ENCODE data around the gene PIK3R6. TPM values are rescaled to one million over a fixed set of nuclear protein-coding genes. Genes with fewer than 3 reads are reported as not detected.
A peak's percentile ranks its signal among the peaks of the same experiment; 100 is the strongest.

Gene PIK3R6
- total and polyA plus RNA-seq, 8 donors = 1.6 to 4.3 (median 2.0) TPM

- peaks cover 0 to 41% of the 10 kb centered on the region in 2 donors for H3K4me1 ChIP-seq
- no peak for TF ChIP-seq CTCF (IDR thresholded peaks at IDR 0.05)
- DNase-seq (no peak), ATAC-seq (no peak)
- no peak overlapping the region for H3K4me3 ChIP-seq
- intact Hi-C loops (cut with DNase I) = no loop called here
- H3K27me3 ChIP-seq = peaks cover 0 to 61% of the 10 kb centered on the region in 2 donors
- no peaks in the 10 kb centered on the region for H3K9me3 ChIP-seq
- peaks cover 0 to 78% of the 10 kb centered on the region in 2 donors for H3K36me3 ChIP-seq
- peak overlapping the region in 1 of 2 donors; percentile 33 for H3K27ac ChIP-seq
Observed at GRCh38 chr17:8898126-8898525, 30.7 kb upstream of the PIK3R6 start.

GRCh38 chr17:8896641-8897635, 29.5 kb upstream of the PIK3R6 start:
- Histone ChIP-seq H3K4me3 (no peak overlapping the region), H3K4me1 (peaks cover 0 to 41% of the 10 kb centered on the region in 2 donors)

GRCh38 chr17:8896087-8896486, 28.6 kb upstream of the PIK3R6 start:
- DNase-seq (no peak), ATAC-seq (no peak)
- Histone ChIP-seq H3K4me3 (no peak overlapping the region), H3K36me3 (peaks cover 0 to 74% of the 10 kb centered on the region in 2 donors), H3K27me3 (peaks cover 0 to 51% of the 10 kb centered on the region in 2 donors), H3K9me3 (no peaks in the 10 kb centered on the region), H3K4me1 (peaks cover 0 to 41% of the 10 kb centered on the region in 2 donors), H3K27ac (no peak overlapping the region)
- intact Hi-C loops (cut with DNase I) = no loop called here
- TF ChIP-seq CTCF (IDR thresholded peaks at IDR 0.05) = no peak

More at GRCh38 chr17:8896641-8897635, 29.5 kb upstream of the PIK3R6 start:
- Histone ChIP-seq H3K27ac (no peak overlapping the region), H3K9me3 (no peaks in the 10 kb centered on the region), H3K27me3 (peaks cover 0 to 51% of the 10 kb centered on the region in 2 donors), H3K36me3 (peaks cover 0 to 76% of the 10 kb centered on the region in 2 donors)
- DNase-seq (no peak), ATAC-seq (no peak)
- intact Hi-C loops (cut with DNase I) = no loop called here
- TF ChIP-seq CTCF (IDR thresholded peaks at IDR 0.05) = no peak

GRCh38 chr17:8894673-8895578, 27.5 kb upstream of the PIK3R6 start:
- H3K9me3 ChIP-seq = no peaks in the 10 kb centered on the region
- H3K4me3 ChIP-seq = no peak overlapping the region
- peaks cover 0 to 29% of the 10 kb centered on the region in 2 donors for H3K4me1 ChIP-seq
- peaks cover 0 to 43% of the 10 kb centered on the region in 2 donors for H3K27me3 ChIP-seq
- DNase-seq (peak in 2 of 4 donors; percentile 51 to 75), ATAC-seq (peak; percentile 93)
- intact Hi-C loops (cut with DNase I) = no loop called here
- peak; percentile 75 to 85 for TF ChIP-seq CTCF (IDR thresholded peaks at IDR 0.05)
- H3K27ac ChIP-seq = no peak overlapping the region
- H3K36me3 ChIP-seq = peaks cover 0 to 75% of the 10 kb centered on the region in 2 donors

Measured in left lung (tissue), 10 donors.